ENCODE data around the gene OR10A4. TPM values are rescaled to one million over a fixed set of nuclear protein-coding genes. Genes with fewer than 3 reads are reported as not detected.

OR10A4 gene, protein sequence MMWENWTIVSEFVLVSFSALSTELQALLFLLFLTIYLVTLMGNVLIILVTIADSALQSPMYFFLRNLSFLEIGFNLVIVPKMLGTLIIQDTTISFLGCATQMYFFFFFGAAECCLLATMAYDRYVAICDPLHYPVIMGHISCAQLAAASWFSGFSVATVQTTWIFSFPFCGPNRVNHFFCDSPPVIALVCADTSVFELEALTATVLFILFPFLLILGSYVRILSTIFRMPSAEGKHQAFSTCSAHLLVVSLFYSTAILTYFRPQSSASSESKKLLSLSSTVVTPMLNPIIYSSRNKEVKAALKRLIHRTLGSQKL
- total RNA-seq, result not detected in 2 replicates

DNA sequence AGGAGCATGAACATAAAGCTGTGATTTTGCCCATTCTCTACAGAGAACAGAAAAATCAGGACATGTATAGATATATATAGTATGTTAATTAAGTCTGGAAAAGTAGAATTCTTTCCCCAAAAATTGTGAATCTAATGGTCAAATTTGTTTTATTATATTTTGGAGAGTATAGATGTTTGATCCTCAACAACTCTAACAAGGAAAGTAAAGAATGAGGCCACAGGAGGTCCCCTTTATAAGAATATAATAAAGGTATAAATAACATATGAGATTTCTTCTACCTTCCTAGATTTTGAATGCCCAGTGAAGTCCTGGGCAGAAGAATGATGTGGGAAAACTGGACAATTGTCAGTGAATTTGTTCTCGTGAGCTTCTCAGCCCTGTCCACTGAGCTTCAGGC is at the start of gene OR10A4:
Gene OR10A4 (plus strand): TSS at position 301 of the 400 bp plus-strand sequence. CDS start 23 bp downstream, at position 324.

DNA sequence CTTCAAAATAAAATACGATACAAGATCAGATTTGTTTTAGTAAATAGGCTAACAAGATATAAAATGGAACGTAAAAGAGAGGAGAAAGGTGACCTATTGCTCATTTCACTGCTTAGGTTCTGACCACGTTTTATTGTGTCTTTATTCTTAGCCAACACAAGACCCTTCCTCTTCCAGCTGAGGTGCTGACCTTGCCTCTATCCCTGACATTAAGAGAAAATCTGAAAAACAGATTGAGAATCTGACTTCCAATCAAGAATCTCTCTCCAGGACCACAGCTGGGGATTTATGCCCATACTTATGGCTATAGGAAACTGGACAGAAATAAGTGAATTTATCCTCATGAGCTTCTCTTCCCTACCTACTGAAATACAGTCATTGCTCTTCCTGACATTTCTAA is 31.0 kb upstream of the OR10A4 start, which contains the start of gene OR10A5:
Gene OR10A5 (plus strand): TSS at position 301 of the 400 bp plus-strand sequence. CDS start 0 bp downstream, at position 301.

DNA sequence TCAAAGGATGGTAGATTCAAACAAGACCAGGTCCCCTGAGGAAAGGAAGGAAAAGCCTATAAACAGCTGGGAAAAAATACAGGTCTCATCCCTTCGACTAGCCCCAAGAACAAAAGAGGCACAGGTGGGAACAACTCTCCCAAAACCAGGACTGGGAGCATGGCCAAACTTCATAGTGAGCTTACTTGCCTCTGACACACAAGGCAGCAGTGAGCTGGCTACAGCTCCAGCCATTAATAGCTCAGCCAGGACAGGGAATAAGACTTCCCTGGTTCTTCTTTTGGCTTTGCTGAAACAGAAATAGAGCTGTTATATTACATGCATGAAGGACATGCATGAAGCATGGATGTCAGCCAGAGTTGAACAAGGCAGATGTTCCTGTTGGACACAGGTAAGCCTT is 13.5 kb upstream of the OR10A4 start, which contains the start of gene OR10A2:
Gene OR10A2 (plus strand): TSS at position 97 of the 400 bp plus-strand sequence. CDS start 6,698 bp downstream, outside the sequence.

DNA sequence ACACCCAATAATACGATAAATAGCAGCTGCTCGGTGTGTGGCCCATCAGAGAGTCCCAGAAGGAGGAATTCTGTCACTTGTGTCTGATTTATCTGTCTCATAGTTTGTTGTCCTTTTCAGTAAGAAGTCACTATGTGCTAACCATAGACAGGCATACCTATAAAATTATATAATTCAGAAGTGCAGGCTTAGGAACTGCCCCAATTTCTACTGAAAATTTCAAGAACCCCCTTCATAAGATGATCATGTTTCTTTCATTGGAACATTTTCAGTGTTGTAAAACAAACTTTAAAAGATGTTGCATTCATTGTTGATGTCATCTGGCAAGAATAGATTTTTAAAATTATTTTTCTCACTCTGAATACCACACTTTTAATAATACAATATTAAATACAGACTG is 16.0 kb downstream of the OR10A4 start, which contains the start of gene OR2D2:
Gene OR2D2 (minus strand): TSS at position 101 of the 400 bp plus-strand sequence. CDS start 0 bp downstream, at position 101.

DNA sequence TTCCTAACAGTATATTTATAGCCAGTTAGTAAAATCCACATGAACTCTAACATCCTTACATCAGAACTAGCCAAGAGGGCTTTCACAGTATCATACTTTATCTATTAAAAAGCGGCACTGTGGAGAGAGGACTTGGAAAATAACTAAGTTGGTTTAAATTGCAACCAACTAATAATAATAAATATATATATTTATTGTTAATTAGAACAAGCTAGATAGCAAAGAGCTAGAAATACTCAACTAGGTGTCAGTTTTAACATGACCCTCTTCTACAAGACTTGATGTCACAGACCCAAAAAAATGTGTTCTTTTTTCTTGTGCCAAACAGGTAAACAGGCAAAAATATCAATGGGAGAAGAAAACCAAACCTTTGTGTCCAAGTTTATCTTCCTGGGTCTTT is 44.3 kb downstream of the OR10A4 start, which contains the start of gene OR2D3:
Gene OR2D3 (plus strand): TSS at position 301 of the 400 bp plus-strand sequence. CDS start 0 bp downstream, at position 301.

DNA sequence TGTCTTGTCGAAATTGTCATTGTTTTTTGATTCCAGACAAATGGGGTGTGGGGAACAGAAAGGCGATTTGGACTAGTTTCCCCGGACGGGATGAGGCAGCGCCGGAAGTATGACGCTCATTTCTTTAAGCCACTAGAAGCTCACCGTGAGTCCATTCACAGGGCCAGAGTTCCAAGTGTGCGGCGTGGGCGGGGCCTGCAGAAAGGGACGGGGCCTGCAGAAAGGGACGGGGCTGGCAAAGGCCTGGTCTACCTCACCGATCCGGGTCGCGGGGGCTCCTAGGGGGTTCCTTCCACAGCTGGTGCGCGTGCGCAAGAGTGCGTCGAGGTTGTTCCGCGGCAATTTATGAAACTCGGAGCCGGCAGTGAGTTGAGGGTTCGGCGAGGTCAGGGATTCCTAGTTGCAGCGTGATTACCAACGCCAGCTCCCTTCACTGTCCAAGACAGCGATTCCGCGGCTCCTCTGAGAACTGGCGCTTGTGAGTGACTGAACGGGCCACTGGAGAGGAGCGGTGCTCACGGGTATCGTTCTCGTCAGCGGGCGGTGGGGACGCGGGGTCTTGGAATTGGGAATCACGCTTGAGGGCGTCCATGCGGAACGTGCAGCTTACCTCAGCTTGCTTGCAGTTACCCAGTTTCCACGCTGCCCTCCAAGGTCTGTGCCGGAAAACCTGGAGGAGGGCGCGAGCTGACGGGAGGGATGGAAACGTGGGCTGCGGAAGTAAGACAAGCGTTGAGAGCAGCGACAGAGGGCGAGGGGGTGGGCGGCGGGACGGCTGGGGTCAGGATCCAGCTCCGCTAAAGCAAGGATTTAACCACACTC is 50.0 kb downstream of the OR10A4 start, which contains the start of gene ZNF215:
Gene ZNF215 (plus strand): TSS at position 219 of the 822 bp plus-strand sequence. CDS start 5,847 bp downstream, outside the sequence.

Other genes with a start within 250 kb of the OR10A4 start
- 13.7 and 17.4 TPM in 2 replicates for gene DCHS1, start 220.8 kb upstream of the OR10A4 start, total RNA-seq
- 27.3 and 32.3 TPM in 2 replicates for gene MRPL17, start 193.3 kb upstream of the OR10A4 start, total RNA-seq
- gene OR2AG2, start 104.6 kb upstream of the OR10A4 start, total RNA-seq, result 0.39 and 0.43 TPM in 2 replicates
- under 0.01 TPM in 1 of 2 replicates, not detected in the other for gene OR2AG1, start 93.6 kb upstream of the OR10A4 start, total RNA-seq
- gene OR6A2, start 76.9 kb upstream of the OR10A4 start, total RNA-seq, result 0.52 and 0.76 TPM in 2 replicates
- gene OR10A5, start 30.9 kb upstream of the OR10A4 start, total RNA-seq, result not detected in 2 replicates
- gene OR10A2, start 13.6 kb upstream of the OR10A4 start, total RNA-seq, result not detected in 2 replicates
- 0.78 and 1.2 TPM in 2 replicates for gene OR2D2, start 15.9 kb downstream of the OR10A4 start, total RNA-seq
- not detected in 2 replicates for gene OR2D3, start 44.4 kb downstream of the OR10A4 start, total RNA-seq
- gene ZNF215, start 49.8 kb downstream of the OR10A4 start, total RNA-seq, result 3.4 and 3.9 TPM in 2 replicates
- gene ZNF214, start 143.7 kb downstream of the OR10A4 start, total RNA-seq, result 6.8 and 9.1 TPM in 2 replicates
- gene NLRP14, start 143.9 kb downstream of the OR10A4 start, total RNA-seq, result 0.13 and 0.22 TPM in 2 replicates
- not detected in 2 replicates for gene RBMXL2, start 212.4 kb downstream of the OR10A4 start, total RNA-seq

Measured in articular chondrocyte of knee joint (primary cell).